HepG2 (cell line): ENCODE data around the gene DLX3. TPM values are rescaled to one million over a fixed set of nuclear protein-coding genes. Genes with fewer than 3 reads are reported as not detected.

Source experiments
- ATAC-seq: fragments of 200-7000 bp; cut with Tn5 transposase; 3 replicates; pipeline ENCODE4 v1.9.1; 2020; ENCODE audit warnings: mild to moderate bottlenecking, moderate library complexity
- BruUV-seq: library from RNA; stranded (reverse); fragments of 400-500 nt; replicated peaks from 2 replicates; lab custom pipeline; 2021; lab: Mats Ljungman, UMichigan
- CTCF ChIA-PET: fragments of 300-600 bp; formaldehyde crosslinking; extraction: SDS; loops from one replicate; lab custom pipeline; 2021; ENCODE audit warnings: low total read pairs, inconsistent platforms, low intra/inter-chr PET ratio; lab: Yijun Ruan, JAX
- POLR2A ChIA-PET: fragments of 350-600 bp; sonication (Branson Sonifier 250); formaldehyde crosslinking; loops from one replicate; lab custom pipeline; 2020; ENCODE audit warnings: antibody characterized with exemption, inconsistent platforms; lab: Yijun Ruan, JAX
- DNase-seq: peaks from one replicate; pipeline ENCODE4 v3.0.0-alpha.2; 2015; ENCODE audit warnings: low spot score
- FAIRE-seq: peaks from 3 replicates; lab custom pipeline; 2011; peaks lifted over from hg19 to GRCh38; lab: Jason Lieb, UNC
- H2AFZ ChIP-seq: one replicate; pipeline ENCODE4 v1.6.1; 2011; ENCODE audit warnings: low read length, inconsistent platforms
- H3K27ac ChIP-seq: fragments of 300-600 bp; 3 replicates; pipeline ENCODE4 v1.8.0; 2011; ENCODE audit warnings: mixed run types, mild to moderate bottlenecking, mixed read lengths, low read length, inconsistent platforms; ENCODE audit not compliant: insufficient read depth; ENCODE audit errors: extremely low read length
- H3K27me3 ChIP-seq, 2 experiments: fragments of 200-600 bp in 1 of 2; 2 replicates in 1 of 2; 3 replicates in 1 of 2; pipeline versions ENCODE4 v1.6.0 to v1.8.0; 2011; ENCODE audit warnings: low read length in 2 of 2, mild to moderate bottlenecking in 2 of 2, moderate library complexity in 2 of 2, inconsistent platforms in 1 of 2; ENCODE audit not compliant: insufficient read depth in 2 of 2, control insufficient read depth in 1 of 2
- H3K36me3 ChIP-seq, 2 experiments: fragments of 200-600 bp in 1 of 2; replicated peaks in 1 of 2; 2 replicates in 1 of 2; 3 replicates in 1 of 2; pipeline versions ENCODE4 v1.5.1 to v1.8.0; 2011; ENCODE audit warnings: low read length in 2 of 2, inconsistent platforms in 1 of 2; ENCODE audit not compliant: insufficient read depth in 2 of 2, control insufficient read depth in 1 of 2
- H3K4me1 ChIP-seq: 2 replicates; pipeline ENCODE4 v1.5.1; 2012; ENCODE audit warnings: low read length, inconsistent platforms; ENCODE audit not compliant: insufficient read depth
- H3K4me2 ChIP-seq: 2 replicates; pipeline ENCODE4 v1.6.0; 2011; ENCODE audit warnings: low read depth, low read length, inconsistent platforms
- H3K4me3 ChIP-seq, 3 experiments: fragments of 200-600 bp in 1 of 3; sonication (generic), shearing (Covaris generic) in 1 of 3; replicated peaks in 1 of 3; 2 replicates each; pipeline ENCODE4 v1.5.1; 2011 to 2016; ENCODE audit warnings: low read length in 3 of 3, inconsistent platforms in 2 of 3, low read depth in 2 of 3, mild to moderate bottlenecking in 2 of 3, control low read depth in 1 of 3, mixed read lengths in 1 of 3; ENCODE audit not compliant: insufficient read depth in 1 of 3
- H3K79me2 ChIP-seq: one replicate; pipeline ENCODE4 v1.6.1; 2011; ENCODE audit warnings: low read length, inconsistent platforms; ENCODE audit not compliant: insufficient read depth
- H3K9ac ChIP-seq: 2 replicates; pipeline ENCODE4 v1.6.0; 2011; ENCODE audit warnings: mild to moderate bottlenecking, low read depth, low read length, inconsistent platforms; ENCODE audit not compliant: insufficient read depth
- H3K9me3 ChIP-seq: 2 replicates; pipeline ENCODE4 v1.5.1; 2012; ENCODE audit warnings: mild to moderate bottlenecking, low read length
- H4K20me1 ChIP-seq: 2 replicates; pipeline ENCODE4 v1.6.0; 2011; ENCODE audit warnings: inconsistent platforms, mild to moderate bottlenecking, low read length, moderate library complexity; ENCODE audit not compliant: insufficient read depth
- AGO1 ChIP-seq: fragments of 200-400 bp; formaldehyde crosslinking; IDR thresholded peaks from 2 replicates; pipeline ENCODE4 v1.6.1; 2017; ENCODE audit warnings: mild to moderate bottlenecking, low read depth, low read length, moderate library complexity; ENCODE audit not compliant: poor library complexity, severe bottlenecking
- BRD4 ChIP-seq: sonication (generic); formaldehyde crosslinking; IDR thresholded peaks from 2 replicates; pipeline ENCODE4 v1.4.0; 2020; ENCODE audit warnings: missing genetic modification reagents
- CBFB ChIP-seq: sonication (generic); formaldehyde crosslinking; IDR thresholded peaks from 2 replicates; pipeline ENCODE4 v1.4.0; 2020; ENCODE audit warnings: missing genetic modification reagents
- CREB1 ChIP-seq, 2 experiments: fragments of 450-650 bp in 1 of 2; IDR thresholded peaks; 2 replicates each; pipeline ENCODE4 v1.6.1; 2016 to 2017; ENCODE audit warnings: control low read depth in 1 of 2, mild to moderate bottlenecking in 1 of 2, missing compliant biosample characterization in 1 of 2, missing genetic modification characterization in 1 of 2
- ELF4 ChIP-seq: sonication (generic); formaldehyde crosslinking; IDR thresholded peaks from 2 replicates; pipeline ENCODE4 v1.5.0; 2020; ENCODE audit warnings: missing genetic modification reagents, mild to moderate bottlenecking, moderate library complexity, borderline replicate concordance
- FOXJ3 ChIP-seq: sonication (generic); formaldehyde crosslinking; IDR thresholded peaks from 2 replicates; pipeline ENCODE4 v1.4.0; 2020; ENCODE audit warnings: missing genetic modification reagents, mild to moderate bottlenecking, borderline replicate concordance
- MTA1 ChIP-seq: sonication (generic); formaldehyde crosslinking; IDR thresholded peaks from 2 replicates; pipeline ENCODE4 v1.4.0; 2020; ENCODE audit warnings: missing genetic modification reagents, mild to moderate bottlenecking, borderline replicate concordance
- MYC ChIP-seq: sonication (generic); formaldehyde crosslinking; IDR thresholded peaks from 2 replicates; pipeline ENCODE4 v1.9.0; 2021; ENCODE audit warnings: missing genetic modification reagents, borderline replicate concordance
- NFKBIZ ChIP-seq: IDR thresholded peaks from 2 replicates; pipeline ENCODE4 v1.6.1; 2018; ENCODE audit warnings: missing genetic modification reagents, missing compliant biosample characterization
- SRF ChIP-seq: IDR thresholded peaks from 2 replicates; pipeline ENCODE4 v1.6.1; 2011; ENCODE audit warnings: mild to moderate bottlenecking, low read depth, low read length, moderate library complexity
- TGIF2 ChIP-seq: IDR thresholded peaks from 2 replicates; pipeline ENCODE4 v1.6.1; 2016; ENCODE audit warnings: control low read depth, missing compliant biosample characterization
- XBP1 ChIP-seq: sonication (generic); formaldehyde crosslinking; IDR thresholded peaks from 2 replicates; pipeline ENCODE4 v1.5.0; 2020; ENCODE audit warnings: missing genetic modification reagents
- ZFP90 ChIP-seq: sonication (generic); formaldehyde crosslinking; IDR thresholded peaks from 2 replicates; pipeline ENCODE4 v1.8.0; 2022; ENCODE audit warnings: missing genetic modification reagents, mild to moderate bottlenecking, inconsistent platforms, borderline replicate concordance
- ZIK1 ChIP-seq: sonication (generic); formaldehyde crosslinking; IDR thresholded peaks from 2 replicates; pipeline ENCODE4 v1.5.0; 2020; ENCODE audit warnings: mild to moderate bottlenecking, low read depth, missing genetic modification reagents, borderline replicate concordance
- ZNF343 ChIP-seq: sonication (generic); formaldehyde crosslinking; IDR thresholded peaks from 2 replicates; pipeline ENCODE4 v1.4.0; 2020; ENCODE audit warnings: mild to moderate bottlenecking, missing genetic modification reagents
- ZNF746 ChIP-seq: sonication (generic); formaldehyde crosslinking; IDR thresholded peaks from 2 replicates; pipeline ENCODE4 v1.8.0; 2022; ENCODE audit warnings: mild to moderate bottlenecking, missing genetic modification reagents
- WGBS: methylation state at CpG from one replicate; pipeline ENCODE4 v1.1.6; 2017; ENCODE audit warnings: low lambda C conversion rate; 5-methylcytosine and 5-hydroxymethylcytosine counted together
- in situ Hi-C: cut with HindIII; loops from 2 replicates; pipeline ENCODE4 v1.10.0; 2017; ENCODE audit warnings: low pct_unique_long_range_greater_than_20kb; ENCODE audit not compliant: extremely low pct_ligation_motif_present
- intact Hi-C: fragments of 100-400 bp; cut with micrococcal nuclease; formaldehyde crosslinking; loops from one replicate; pipeline ENCODE4 v1.10.0; 2022; ENCODE audit not compliant: unreplicated experiment
- polyA plus RNA-seq, 8 experiments: library from polyadenylated mRNA; depleted of rRNA in 3 of 8; stranded (reverse) in 7 of 8; unstranded in 1 of 8; fragments of >200 nt; fragmentation: Illumina TruSeq in 4 of 8; extraction: Trizol in 4 of 8; gene quantifications; 2 replicates each; pipeline versions ENCODE4 v1.2.1 to v1.2.3, GENCODE V29; 2011 to 2016; ENCODE audit warnings: low read depth in 4 of 8, missing spikeins in 1 of 8, mixed read lengths in 1 of 8; ENCODE audit not compliant: insufficient read depth in 1 of 8
- total RNA-seq, 5 experiments: library from RNA; depleted of rRNA; stranded (reverse); fragments of >200 nt; fragmentation: Illumina TruSeq; extraction: Trizol; gene quantifications; 2 replicates each; pipeline ENCODE4 v1.2.3, GENCODE V29; 2016; ENCODE audit warnings: low read depth in 1 of 5
- TF ChIP-seq, protein P1 (sequence below): sonication (generic); formaldehyde crosslinking; IDR thresholded peaks from 2 replicates; pipeline ENCODE4 v1.8.1; 2023; ENCODE audit warnings: mild to moderate bottlenecking, inconsistent platforms, moderate library complexity, missing genetic modification reagents, borderline replicate concordance
- TF ChIP-seq, protein P2 (sequence below): sonication (generic); formaldehyde crosslinking; IDR thresholded peaks from 2 replicates; pipeline ENCODE4 v1.8.0; 2022; ENCODE audit warnings: missing genetic modification reagents, mild to moderate bottlenecking, moderate library complexity, borderline replicate concordance
- TF ChIP-seq, protein P3 (sequence below): sonication (generic); formaldehyde crosslinking; IDR thresholded peaks from 2 replicates; pipeline ENCODE4 v1.8.0; 2022; ENCODE audit warnings: missing genetic modification reagents, low read depth, mild to moderate bottlenecking, borderline replicate concordance

Gene DLX3
- total and polyA plus RNA-seq, 2 of the 13 experiments (the other 11 are each of a cell fraction or from before 2014, with no cell fraction given): 0.03 TPM; not detected in 1

DNA sequence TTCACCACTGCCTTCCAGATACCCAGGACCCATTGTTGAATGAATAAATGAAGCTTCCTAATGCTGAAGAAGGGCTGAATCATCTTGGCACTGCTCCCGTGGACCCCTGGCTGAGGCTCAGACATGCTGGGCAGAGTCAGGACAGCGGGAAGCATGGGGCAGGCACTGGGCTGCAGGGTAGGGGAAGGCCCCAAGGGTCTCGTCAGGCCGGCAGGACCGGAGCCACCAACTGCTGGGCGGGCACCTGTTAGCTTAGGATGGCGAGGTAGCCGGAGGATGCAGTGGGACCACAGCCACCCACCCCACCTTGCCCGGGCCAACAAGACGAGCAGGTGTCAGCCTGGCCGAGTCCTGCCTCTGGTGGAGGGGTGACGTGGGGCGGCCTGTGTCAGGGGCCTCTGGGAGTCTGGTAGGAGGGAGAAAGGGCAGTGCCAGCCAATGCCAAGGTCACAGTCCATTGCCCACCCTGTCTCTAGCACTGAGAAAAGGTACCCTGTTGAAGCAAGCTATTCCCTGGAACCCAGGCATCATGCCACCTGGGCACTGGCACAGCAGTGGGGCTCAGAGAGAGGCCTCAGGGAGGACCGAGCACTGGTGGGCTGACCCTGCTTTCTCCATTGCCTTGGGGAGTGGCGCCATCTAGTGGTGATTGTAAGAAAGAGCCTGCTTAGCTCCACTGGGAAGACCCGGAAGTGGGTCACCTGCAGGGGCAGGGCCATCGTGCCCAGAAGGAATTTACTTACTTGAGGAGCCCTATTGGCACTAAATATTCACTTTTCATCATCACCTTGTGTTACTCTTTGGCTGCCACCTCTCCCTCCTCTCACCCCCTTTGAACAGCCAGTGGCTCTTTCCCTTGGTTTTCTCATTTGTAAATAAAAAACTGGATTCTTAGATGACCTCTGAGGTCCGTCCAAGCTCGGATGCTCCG, 3.0 kb upstream of the DLX3 start:
- 32% methylated on average over 17 of the region's 20 CpGs for WGBS
- peak; percentile 87 for FAIRE-seq
- in situ Hi-C loops: loop anchor here (5.0 kb wide), 4 partner anchors 101 to 431 kb away; partner anchors contain the start of gene SLC35B1
- TF ChIP-seq ELF4 (CRISPR knock-in tag): peak; percentile 90; the same call in 1 of the 2 replicates
- 0 out of 2 replicates have a peak, but pooled peaks have one; percentile 29 for TF ChIP-seq TGIF2 (CRISPR knock-in tag)
- TF ChIP-seq ZNF343 (CRISPR knock-in tag): no peak
- TF ChIP-seq, protein P1, sequence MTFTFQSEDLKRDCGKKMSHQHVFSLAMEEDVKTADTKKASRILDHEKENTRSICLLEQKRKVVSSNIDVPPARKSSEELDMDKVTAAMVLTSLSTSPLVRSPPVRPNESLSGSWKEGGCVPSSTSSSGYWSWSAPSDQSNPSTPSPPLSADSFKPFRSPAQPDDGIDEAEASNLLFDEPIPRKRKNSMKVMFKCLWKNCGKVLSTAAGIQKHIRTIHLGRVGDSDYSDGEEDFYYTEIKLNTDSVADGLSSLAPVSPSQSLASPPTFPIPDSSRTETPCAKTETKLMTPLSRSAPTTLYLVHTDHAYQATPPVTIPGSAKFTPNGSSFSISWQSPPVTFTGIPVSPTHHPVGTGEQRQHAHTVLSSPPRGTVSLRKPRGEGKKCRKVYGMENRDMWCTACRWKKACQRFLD (CRISPR knock-in tag): 0 out of 2 replicates have a peak, but pooled peaks have one; percentile 35
- TF ChIP-seq BRD4 (CRISPR knock-in tag): peak; percentile 37; the same call in 1 of the 2 replicates
- no peak for TF ChIP-seq SRF
- no peak for TF ChIP-seq ZNF746
- TF ChIP-seq XBP1 (CRISPR knock-in tag): no peak
- no peak for TF ChIP-seq ZIK1 (CRISPR knock-in tag)
- TF ChIP-seq CBFB (CRISPR knock-in tag): no peak
- TF ChIP-seq MYC: no peak
- TF ChIP-seq ZFP90: peak; percentile 51; the same call in 1 of the 2 replicates
- TF ChIP-seq FOXJ3 (CRISPR knock-in tag): no peak
- no peak for TF ChIP-seq AGO1
- TF ChIP-seq, protein P2, sequence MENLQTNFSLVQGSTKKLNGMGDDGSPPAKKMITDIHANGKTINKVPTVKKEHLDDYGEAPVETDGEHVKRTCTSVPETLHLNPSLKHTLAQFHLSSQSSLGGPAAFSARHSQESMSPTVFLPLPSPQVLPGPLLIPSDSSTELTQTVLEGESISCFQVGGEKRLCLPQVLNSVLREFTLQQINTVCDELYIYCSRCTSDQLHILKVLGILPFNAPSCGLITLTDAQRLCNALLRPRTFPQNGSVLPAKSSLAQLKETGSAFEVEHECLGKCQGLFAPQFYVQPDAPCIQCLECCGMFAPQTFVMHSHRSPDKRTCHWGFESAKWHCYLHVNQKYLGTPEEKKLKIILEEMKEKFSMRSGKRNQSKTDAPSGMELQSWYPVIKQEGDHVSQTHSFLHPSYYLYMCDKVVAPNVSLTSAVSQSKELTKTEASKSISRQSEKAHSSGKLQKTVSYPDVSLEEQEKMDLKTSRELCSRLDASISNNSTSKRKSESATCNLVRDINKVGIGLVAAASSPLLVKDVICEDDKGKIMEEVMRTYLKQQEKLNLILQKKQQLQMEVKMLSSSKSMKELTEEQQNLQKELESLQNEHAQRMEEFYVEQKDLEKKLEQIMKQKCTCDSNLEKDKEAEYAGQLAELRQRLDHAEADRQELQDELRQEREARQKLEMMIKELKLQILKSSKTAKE (CRISPR knock-in tag): no peak
- TF ChIP-seq NFKBIZ: no peak
- no peak for TF ChIP-seq MTA1 (CRISPR knock-in tag)
- TF ChIP-seq, protein P3, sequence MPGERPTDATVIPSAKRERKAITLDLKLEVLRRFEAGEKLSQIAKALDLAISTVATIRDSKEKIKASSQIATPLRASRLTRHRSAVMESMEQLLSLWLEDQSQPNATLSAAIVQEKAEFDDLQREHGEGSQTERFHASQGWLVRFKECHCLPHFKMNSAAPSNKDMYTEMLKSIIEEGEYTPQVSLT (CRISPR knock-in tag): no peak
- no peak for TF ChIP-seq CREB1 (IDR thresholded peaks at IDR 0.05)
- TF ChIP-seq CREB1 (CRISPR knock-in tag; IDR thresholded peaks at IDR 0.05): no peak

More for the DNA sequence above, 3.0 kb upstream of the DLX3 start:
- Histone ChIP-seq H2AFZ (peak overlapping the region; percentile 72), H3K4me3 (peak overlapping the region in 1 of 3 experiments; percentile 38; a peak in 1 of 6 replicates), H3K4me1 (peaks cover 45% of the 10 kb centered on the region), H3K9me3 (no peaks in the 10 kb centered on the region), H3K79me2 (no peaks in the 10 kb centered on the region), H3K36me3 (no peaks in the 10 kb centered on the region), H3K4me2 (peak overlapping the region; percentile 78), H3K27ac (no peak overlapping the region), H3K27me3 (peaks cover 15 to 67% of the 10 kb centered on the region in 2 experiments), H3K9ac (peak overlapping the region; percentile 26; the same call in 1 of the 2 replicates), H4K20me1 (no peaks in the 10 kb centered on the region)
- DNase-seq (peak; percentile 92), ATAC-seq (peak; percentile 88)
- CTCF ChIA-PET: interaction anchor here (0.7 to 7.9 kb wide), 8 partner anchors 45 to 429 kb away, joined by 4 to 284 read pairs (median 18); no protein-coding TSS in a partner anchor
- BruUV-seq: no TSS peak
- intact Hi-C loops: loop anchor here (1.0 to 5.0 kb wide), 5 partner anchors 46 to 431 kb away; partner anchors contain the start of gene SLC35B1
- POLR2A ChIA-PET: interaction anchor here (0.8 to 2.3 kb wide), 4 partner anchors 99 to 138 kb away, joined by 4 to 7 read pairs (median 6); no protein-coding TSS in a partner anchor
